ENCODE measurements around the gene P2RY8.

DNA sequence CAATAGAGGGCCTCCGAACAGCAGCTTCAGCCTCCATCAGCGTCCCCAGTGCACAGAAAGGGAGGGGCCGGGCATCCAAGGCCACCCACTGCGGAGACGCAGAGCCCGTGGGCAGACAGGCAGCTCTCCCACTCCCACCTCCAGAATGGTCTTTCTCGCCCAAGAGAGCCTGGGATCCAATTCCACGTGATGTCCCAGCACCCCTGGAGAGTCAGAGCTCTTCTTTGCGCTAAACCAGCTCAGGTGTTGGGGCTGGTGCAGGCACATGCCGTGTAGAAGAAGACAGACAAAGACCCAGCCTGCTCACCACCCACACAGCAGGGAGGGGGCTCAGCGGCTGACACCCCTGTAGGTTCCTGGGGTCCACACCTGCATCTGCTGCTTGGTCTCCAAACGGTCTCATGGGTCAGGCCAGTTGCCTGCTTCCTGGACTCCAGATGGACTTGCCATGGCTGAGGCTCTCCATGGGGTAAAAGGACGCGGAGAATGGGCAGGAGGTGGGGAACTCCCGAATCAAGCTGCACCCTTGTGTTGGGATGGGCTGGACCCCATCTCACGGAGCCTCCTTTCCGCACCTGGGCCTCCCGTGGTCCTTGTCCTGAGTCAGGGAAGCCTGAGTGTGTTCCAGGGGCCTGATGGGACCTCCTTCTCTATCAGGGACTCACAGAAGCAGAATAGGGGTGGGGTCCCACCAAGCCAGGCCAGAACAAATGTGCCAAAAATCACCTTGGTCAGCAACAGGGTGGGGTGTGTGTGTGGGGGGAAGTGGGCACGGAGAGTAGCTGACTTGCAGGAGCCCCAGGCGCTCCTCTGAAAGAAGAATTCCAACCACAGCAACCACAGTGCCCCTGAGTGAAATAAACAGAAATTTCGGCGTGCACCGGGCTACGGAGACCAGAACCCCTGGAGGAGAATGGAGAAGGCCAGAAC, 72.7 kb downstream of the P2RY8 start:
- TF ChIP-seq, protein P1, sequence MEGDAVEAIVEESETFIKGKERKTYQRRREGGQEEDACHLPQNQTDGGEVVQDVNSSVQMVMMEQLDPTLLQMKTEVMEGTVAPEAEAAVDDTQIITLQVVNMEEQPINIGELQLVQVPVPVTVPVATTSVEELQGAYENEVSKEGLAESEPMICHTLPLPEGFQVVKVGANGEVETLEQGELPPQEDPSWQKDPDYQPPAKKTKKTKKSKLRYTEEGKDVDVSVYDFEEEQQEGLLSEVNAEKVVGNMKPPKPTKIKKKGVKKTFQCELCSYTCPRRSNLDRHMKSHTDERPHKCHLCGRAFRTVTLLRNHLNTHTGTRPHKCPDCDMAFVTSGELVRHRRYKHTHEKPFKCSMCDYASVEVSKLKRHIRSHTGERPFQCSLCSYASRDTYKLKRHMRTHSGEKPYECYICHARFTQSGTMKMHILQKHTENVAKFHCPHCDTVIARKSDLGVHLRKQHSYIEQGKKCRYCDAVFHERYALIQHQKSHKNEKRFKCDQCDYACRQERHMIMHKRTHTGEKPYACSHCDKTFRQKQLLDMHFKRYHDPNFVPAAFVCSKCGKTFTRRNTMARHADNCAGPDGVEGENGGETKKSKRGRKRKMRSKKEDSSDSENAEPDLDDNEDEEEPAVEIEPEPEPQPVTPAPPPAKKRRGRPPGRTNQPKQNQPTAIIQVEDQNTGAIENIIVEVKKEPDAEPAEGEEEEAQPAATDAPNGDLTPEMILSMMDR (IDR thresholded peaks at IDR 0.05; ENCODE audit: low read depth, low read length, poor library complexity, severe bottlenecking): no peak
- TF ChIP-seq EZH2phosphoT487 (IDR thresholded peaks at IDR 0.05; ENCODE audit: borderline replicate concordance, low read length): no peak

All from DOHH2 (cell line).